ENCODE data around the gene PAQR9. TPM values are rescaled to one million over a fixed set of nuclear protein-coding genes. Genes with fewer than 3 reads are reported as not detected.

Gene PAQR9
- total RNA-seq, 1 experiment from 2014 or later, result 0.17 TPM

GRCh38 chr3:142934128-142934886, 29.2 kb downstream of the PAQR9 start:
- Histone ChIP-seq H3K9me2 (ENCODE audit: insufficient read depth) (no peaks in the 10 kb centered on the region), H3K79me2 (ENCODE audit: insufficient read depth, low read length) (no peaks in the 10 kb centered on the region), H3K4me3 (replicated peaks in 1 of 2; ENCODE audit: low read depth in 1 of 2, low read length in 2 of 2) (no peak overlapping the region), H3K9ac (ENCODE audit: low read length) (no peak overlapping the region), H3K4me2 (ENCODE audit: low read length) (no peak overlapping the region), H4K20me1 (ENCODE audit: insufficient read depth) (no peaks in the 10 kb centered on the region), H3K9me3 (ENCODE audit: control insufficient read depth in 1 of 2, insufficient read depth in 1 of 2, low read depth in 1 of 2, low read length in 2 of 2) (no peaks in the 10 kb centered on the region), H3K27ac (ENCODE audit: low read depth, low read length) (no peak overlapping the region), H2AFZ (ENCODE audit: low read depth, low read length, poor library complexity, severe bottlenecking) (no peak overlapping the region), H3K27me3 (ENCODE audit: insufficient read depth, low read length) (no peaks in the 10 kb centered on the region), H3K4me1 (ENCODE audit: control insufficient read depth in 1 of 2, insufficient read depth in 2 of 2, low read length in 2 of 2) (no peaks in the 10 kb centered on the region), H3K36me3 (ENCODE audit: control insufficient read depth in 1 of 2, insufficient read depth in 2 of 2, low read length in 2 of 2) (no peaks in the 10 kb centered on the region)
- intact Hi-C loops (cut with micrococcal nuclease), result no loop called here
- BruUV-seq (replicated peaks), result no TSS peak
- CTCF ChIA-PET, result no interaction called here
- POLR2A ChIA-PET, result no interaction called here
- DNase-seq (ENCODE audit: low read depth, low spot score), result no peak
- no peak for TF ChIP-seq FOSL1 (IDR thresholded peaks at IDR 0.05; ENCODE audit: low read depth)
- no peak for TF ChIP-seq MAX (IDR thresholded peaks at IDR 0.05)
- no peak for TF ChIP-seq RAD21 (IDR thresholded peaks at IDR 0.05; ENCODE audit: low read depth)
- TF ChIP-seq EZH2phosphoT487 (IDR thresholded peaks at IDR 0.05; ENCODE audit: borderline replicate concordance), result no peak
- no peak for ATAC-seq
- RAD21 ChIA-PET (ENCODE audit: low non-redundant PET in 1 of 2, low total read pairs in 2 of 2, uncharacterized antibody in 2 of 2, unreplicated experiment in 2 of 2), result no interaction called here

- intact Hi-C loops (cut with micrococcal nuclease), result loop anchor here (2.0 kb wide), 1 partner anchor 56 kb away; no protein-coding TSS in a partner anchor
- CTCF ChIA-PET, result interaction anchor here (1.0 to 2.2 kb wide), 6 partner anchors 8 to 344 kb away, joined by 3 to 14 read pairs (median 6); no protein-coding TSS in a partner anchor
Observed at GRCh38 chr3:142931222-142931621, 32.3 kb downstream of the PAQR9 start.

More at GRCh38 chr3:142931222-142931621, 32.3 kb downstream of the PAQR9 start:
- H3K4me3 ChIP-seq (replicated peaks in 1 of 2; ENCODE audit: low read depth in 1 of 2, low read length in 2 of 2), result no peak overlapping the region
- TF ChIP-seq JUND (IDR thresholded peaks at IDR 0.05) (no peak), SP1 (IDR thresholded peaks at IDR 0.05; ENCODE audit: low read depth) (no peak), ZBTB33 (IDR thresholded peaks at IDR 0.05; ENCODE audit: extremely low read depth, insufficient replicate concordance, low read length) (no peak), REST (IDR thresholded peaks at IDR 0.05; ENCODE audit: low read depth) (no peak), POLR2AphosphoS5 (IDR thresholded peaks at IDR 0.05; ENCODE audit: low read depth, low read length) (no peak), EGR1 (IDR thresholded peaks at IDR 0.05; ENCODE audit: low read depth) (no peak), EZH2 (IDR thresholded peaks at IDR 0.05) (no peak), MAX (IDR thresholded peaks at IDR 0.05) (no peak), CEBPB (IDR thresholded peaks at IDR 0.05; ENCODE audit: low read depth) (no peak), POLR2A (IDR thresholded peaks at IDR 0.05; ENCODE audit: borderline replicate concordance, extremely low read depth, insufficient read depth, insufficient read length) (no peak), ATF3 (IDR thresholded peaks at IDR 0.05) (no peak)
- H2AFZ ChIP-seq (ENCODE audit: low read depth, low read length, poor library complexity, severe bottlenecking), result no peak overlapping the region
- no peak overlapping the region for H3K27ac ChIP-seq (ENCODE audit: low read depth, low read length)
- BruUV-seq (replicated peaks), result no TSS peak
- H3K9me3 ChIP-seq (ENCODE audit: control insufficient read depth in 1 of 2, insufficient read depth in 1 of 2, low read depth in 1 of 2, low read length in 2 of 2), result no peaks in the 10 kb centered on the region
- no peaks in the 10 kb centered on the region for H4K20me1 ChIP-seq (ENCODE audit: insufficient read depth)
- H3K36me3 ChIP-seq (ENCODE audit: control insufficient read depth in 1 of 2, insufficient read depth in 2 of 2, low read length in 2 of 2), result no peaks in the 10 kb centered on the region
- no peak for ATAC-seq
- H3K4me2 ChIP-seq (ENCODE audit: low read length), result no peak overlapping the region
- no peaks in the 10 kb centered on the region for H3K79me2 ChIP-seq (ENCODE audit: insufficient read depth, low read length)
- H3K4me1 ChIP-seq (ENCODE audit: control insufficient read depth in 1 of 2, insufficient read depth in 2 of 2, low read length in 2 of 2), result peaks cover 0 to 4% of the 10 kb centered on the region in 2 experiments; a peak in 1 of 4 replicates
- DNase-seq (ENCODE audit: low read depth, low spot score), result no peak
- ChIA-PET RAD21 (ENCODE audit: low non-redundant PET in 1 of 2, low total read pairs in 2 of 2, uncharacterized antibody in 2 of 2, unreplicated experiment in 2 of 2) (interaction anchor here in 1 of 2 experiments (1.4 kb wide), 1 partner anchor 27 kb away, joined by 3 read pairs; no protein-coding TSS in a partner anchor), POLR2A (no interaction called here)
- H3K27me3 ChIP-seq (ENCODE audit: insufficient read depth, low read length), result no peaks in the 10 kb centered on the region
- H3K9me2 ChIP-seq (ENCODE audit: insufficient read depth), result no peaks in the 10 kb centered on the region
- no peak overlapping the region for H3K9ac ChIP-seq (ENCODE audit: low read length)
